ENCODE data around the gene SYCP2.
"Not testable (repeated sequence)": the region's sequence is repeated elsewhere in the genome, so short reads cannot be mapped to it uniquely, and the experiment has no call there.

Gene SYCP2, protein sequence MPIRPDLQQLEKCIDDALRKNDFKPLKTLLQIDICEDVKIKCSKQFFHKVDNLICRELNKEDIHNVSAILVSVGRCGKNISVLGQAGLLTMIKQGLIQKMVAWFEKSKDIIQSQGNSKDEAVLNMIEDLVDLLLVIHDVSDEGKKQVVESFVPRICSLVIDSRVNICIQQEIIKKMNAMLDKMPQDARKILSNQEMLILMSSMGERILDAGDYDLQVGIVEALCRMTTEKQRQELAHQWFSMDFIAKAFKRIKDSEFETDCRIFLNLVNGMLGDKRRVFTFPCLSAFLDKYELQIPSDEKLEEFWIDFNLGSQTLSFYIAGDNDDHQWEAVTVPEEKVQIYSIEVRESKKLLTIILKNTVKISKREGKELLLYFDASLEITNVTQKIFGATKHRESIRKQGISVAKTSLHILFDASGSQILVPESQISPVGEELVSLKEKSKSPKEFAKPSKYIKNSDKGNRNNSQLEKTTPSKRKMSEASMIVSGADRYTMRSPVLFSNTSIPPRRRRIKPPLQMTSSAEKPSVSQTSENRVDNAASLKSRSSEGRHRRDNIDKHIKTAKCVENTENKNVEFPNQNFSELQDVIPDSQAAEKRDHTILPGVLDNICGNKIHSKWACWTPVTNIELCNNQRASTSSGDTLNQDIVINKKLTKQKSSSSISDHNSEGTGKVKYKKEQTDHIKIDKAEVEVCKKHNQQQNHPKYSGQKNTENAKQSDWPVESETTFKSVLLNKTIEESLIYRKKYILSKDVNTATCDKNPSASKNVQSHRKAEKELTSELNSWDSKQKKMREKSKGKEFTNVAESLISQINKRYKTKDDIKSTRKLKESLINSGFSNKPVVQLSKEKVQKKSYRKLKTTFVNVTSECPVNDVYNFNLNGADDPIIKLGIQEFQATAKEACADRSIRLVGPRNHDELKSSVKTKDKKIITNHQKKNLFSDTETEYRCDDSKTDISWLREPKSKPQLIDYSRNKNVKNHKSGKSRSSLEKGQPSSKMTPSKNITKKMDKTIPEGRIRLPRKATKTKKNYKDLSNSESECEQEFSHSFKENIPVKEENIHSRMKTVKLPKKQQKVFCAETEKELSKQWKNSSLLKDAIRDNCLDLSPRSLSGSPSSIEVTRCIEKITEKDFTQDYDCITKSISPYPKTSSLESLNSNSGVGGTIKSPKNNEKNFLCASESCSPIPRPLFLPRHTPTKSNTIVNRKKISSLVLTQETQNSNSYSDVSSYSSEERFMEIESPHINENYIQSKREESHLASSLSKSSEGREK (N-terminal part only)
- 11.9 to 18.8 (median 14.5) reads per million in 4 donors for total RNA-seq

DNA sequence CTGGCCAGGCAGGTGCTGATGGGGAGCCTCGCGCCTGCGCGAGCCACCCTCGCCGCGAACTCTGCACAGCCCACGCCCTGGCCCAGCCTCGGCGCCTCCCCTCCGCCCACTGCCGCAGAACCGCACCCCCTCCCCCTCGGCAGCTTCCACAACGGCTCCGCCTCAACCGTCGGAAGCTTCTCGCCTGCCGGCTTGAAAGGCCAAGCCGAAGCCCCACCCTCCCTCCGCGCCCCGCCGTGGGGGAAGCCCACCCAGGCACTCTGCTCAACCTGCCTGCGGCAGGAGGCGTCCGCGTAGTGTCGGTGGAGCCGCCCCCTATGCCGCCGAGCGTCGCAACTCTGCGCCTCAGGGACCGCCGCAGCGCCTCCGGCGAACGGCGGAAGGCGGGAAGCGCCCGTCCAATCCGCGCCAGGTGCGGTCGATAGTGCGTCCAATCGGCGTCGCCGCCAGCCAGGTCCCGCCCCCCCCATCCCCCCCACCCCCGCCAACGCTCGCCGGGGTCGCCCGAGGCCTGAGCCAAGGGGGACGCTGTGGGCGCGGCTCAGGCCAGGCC lies at the start of gene SYCP2:
TSS of gene SYCP2 (minus strand) at position 342 of the 553 bp plus-strand sequence. CDS start 11,224 bp downstream, outside the sequence.
- peak; percentile 44 to 73 (median 59) for DNase-seq

DNA sequence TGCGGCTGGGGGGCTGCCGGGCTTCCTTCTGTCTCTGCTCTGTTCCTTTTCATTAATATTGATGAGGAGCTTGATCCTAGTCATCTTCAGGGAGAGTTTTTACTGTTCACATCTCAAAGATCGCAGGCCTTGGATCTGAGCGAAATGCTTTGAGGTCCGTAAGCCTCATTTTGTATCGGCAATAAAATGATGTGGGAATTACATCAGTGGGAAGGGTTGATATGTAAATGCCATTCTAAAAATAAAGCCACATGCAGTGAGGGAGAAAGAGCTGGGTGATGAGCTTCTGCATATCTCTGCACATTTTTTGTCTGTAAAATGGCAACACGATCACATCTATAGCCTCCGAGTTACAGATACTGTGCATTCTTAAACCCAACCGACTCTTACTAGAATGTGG lies 49.6 kb upstream of the SYCP2 start:
- no peak for DNase-seq

DNA sequence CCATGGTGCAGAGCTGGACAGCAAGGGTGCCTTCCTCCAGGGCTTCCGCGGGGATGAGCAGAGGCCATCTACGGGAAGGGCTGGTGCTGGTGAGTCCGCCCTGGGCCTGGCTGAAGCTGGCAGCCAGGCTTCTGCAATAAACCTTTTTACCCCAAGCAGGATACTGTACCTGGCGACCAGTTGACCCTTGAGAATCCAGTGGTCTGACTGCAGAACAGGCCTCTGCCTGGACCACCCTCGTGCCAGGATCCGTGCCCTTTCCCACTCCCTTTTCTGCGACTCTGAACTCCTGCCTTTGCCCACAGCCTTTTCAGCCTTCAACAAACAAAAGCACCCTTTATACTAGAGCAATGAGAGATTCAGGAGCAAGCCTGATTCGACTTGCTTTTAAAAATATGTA lies 43.6 kb upstream of the SYCP2 start:
- DNase-seq, result no peak

DNA sequence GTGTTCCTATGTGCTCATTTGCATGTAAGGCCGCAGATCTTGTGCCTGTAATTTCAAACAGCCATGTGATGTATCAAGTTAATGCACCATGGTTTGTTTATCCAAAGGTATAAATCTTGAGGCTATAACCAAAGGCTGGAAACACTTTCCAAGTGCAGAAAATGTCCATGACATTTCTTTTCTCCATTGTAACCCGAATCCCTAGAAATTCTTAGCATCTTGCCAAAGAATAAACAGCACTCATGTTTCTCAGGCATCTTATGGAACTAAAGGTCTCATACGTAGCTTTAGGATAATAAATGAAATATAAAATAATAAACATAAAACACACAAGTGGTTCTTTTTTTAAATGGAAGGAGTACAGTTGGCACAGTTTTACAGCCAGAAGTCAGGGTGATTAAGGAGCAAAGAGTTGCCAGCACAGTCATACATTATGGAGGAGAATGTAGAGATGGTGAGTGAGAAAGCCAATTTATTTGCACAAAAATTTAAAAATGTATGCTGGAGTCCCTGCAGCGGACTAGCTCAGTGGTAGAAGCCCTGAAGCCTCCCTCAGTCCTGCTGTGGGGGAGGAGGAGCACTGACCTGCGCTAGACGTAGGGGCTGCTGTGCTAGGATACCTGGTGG lies 42.8 kb upstream of the SYCP2 start:
- DNase-seq, result no peak

DNA sequence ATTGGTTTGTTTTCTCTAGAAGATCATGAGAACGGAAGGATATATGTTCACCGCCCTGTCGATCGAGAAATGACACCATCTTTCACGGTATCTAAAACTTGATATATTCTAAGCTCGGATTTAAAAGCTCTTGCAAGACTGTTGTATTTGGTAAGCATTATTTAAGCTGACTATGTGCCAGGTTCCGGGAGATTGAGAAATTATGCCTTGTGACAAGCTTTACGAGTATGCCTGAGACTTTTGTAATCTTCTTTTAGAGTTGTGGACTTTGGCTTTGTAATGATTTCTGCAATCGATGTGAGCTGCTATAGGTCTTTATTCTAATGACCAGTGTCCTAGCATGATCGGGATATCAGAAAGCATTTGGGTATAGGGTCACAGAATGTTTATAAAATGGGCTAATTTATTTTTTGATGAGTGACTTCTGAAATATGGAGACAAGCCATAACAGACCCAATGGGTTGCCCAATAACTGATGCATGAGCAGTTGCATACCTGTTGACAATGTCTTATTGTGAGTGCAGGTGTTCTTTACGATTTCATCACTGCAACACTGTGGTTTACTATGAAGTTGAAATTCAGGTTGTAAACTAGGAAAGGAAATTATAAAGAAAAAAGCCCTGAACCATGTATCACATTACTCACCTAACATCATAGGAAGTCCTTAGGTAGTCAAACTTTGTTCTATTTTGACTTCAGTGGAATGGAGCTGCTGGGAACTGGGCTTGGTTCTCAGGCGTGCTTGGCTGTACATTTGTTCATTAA lies 38.8 kb upstream of the SYCP2 start:
- no peak for DNase-seq

DNA sequence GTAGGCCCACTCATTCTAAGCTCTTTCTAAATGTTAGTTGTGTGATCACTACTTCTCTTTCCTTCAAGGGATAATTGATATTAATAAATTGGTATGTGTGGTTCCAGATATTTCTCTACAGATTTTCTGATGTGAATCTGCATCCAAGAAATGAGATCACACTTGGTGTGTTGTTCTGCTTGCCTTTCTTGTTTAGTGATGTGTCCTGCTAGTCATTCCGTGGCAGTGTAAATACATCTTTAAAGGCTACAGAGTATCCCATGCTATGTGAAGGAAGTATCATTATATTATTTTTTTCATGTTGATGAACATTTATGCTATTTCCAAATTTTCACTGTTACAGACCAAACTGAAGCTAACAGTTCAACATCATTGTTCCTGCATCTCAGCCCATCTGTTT lies 38.0 kb upstream of the SYCP2 start:
- no peak for DNase-seq

DNA sequence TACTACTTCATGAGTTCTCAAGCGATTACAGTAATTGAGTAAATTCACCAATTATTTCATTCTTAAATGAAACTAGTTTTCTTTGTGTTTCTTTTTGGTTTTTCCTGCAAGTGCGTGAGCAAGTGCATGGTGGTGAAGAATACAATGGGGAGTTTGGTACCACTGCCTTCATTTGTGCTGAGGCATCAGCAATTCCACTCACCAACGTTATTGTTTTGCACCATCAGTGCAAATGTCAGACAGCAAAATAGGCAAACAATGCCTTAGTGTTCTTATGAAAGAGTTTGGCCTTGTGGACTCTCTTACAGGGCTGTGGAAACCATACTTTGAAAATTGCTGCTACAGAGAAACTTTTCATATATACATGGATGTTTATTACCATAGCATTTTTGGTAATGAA lies 33.0 kb upstream of the SYCP2 start:
- DNase-seq, result no peak

DNA sequence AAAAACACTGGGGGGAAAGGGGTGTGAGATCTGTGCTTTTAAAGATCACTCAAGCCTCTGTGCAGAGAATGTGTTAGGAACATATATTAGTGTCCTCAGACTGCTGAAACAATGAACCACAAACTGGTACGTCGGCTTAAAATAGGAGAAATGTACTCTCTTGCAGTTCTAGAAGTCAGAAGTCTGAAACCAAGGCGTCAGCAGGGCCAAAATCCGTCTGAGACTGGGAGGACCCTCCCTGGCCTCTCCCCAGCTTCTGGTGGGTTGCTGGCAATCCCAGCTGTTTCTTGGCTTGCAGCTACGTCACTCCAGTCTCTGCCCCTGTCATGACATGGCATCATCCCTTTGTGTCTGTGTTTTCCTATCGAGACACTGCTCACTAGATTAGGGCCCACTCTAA lies 28.7 kb upstream of the SYCP2 start:
- no peak for DNase-seq

DNA sequence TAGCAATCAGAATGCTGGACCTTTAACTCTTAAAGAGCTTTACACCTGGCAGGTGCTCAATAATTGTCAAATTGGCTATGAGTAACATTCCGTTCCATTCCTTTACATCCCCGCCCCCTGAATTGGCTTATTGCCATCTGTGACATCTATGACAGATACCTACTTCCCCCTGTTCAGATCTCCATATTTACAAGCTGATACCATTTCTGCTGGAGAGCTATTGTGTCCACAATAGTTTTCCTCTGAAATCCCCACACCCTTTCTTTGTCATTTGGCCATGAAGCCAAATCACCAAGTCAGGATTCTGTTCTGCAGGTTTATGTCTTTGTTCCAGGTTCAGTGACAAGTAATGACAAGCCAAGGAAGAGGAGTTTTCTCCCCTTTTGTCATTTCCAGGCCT lies 28.0 kb upstream of the SYCP2 start:
- DNase-seq, result no peak

DNA sequence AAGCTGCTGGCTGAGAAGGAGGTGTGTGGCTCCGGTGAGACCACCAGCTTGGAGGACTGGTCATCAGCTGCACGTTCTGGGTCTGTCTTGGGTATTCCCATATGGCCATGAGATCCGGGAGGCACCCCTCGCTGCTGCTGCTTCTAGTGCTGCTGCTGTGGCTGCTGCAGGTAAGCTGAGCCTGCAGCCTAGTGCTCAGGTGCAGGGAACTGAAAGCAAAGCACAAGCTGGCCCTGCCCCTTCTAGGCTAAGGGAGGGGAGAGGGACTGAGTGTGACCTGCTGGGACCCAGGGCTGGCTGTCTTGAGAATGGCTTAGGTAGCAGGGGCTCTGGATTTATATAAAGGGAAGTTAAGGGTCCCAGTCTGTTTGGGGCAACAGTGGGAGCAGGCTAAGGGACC lies 25.2 kb upstream of the SYCP2 start:
- no peak for DNase-seq

DNA sequence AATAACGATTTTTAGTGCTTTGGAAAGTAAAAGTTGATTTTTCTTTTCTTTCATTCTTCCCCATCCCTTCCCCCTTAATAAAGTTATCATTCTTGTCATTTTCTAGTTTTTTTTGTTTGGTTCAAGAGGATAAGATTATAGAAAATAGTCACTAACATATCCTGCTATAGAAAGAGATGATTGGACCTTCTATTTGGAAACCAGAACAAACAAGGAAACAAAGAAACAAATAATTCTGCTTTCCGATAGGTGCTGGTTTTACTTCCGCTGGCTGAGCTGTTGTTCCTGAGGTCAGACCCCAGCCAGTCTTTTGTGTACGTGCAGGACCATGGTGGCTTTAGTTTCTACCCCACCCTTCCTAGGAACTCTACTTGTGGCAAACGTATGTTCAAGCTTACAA lies 24.7 kb upstream of the SYCP2 start, which contains the start of gene CDH26:
TSS of gene CDH26 (plus strand) at position 301 of the 400 bp plus-strand sequence. CDS start 304 bp downstream, outside the sequence.
- DNase-seq, result no peak

DNA sequence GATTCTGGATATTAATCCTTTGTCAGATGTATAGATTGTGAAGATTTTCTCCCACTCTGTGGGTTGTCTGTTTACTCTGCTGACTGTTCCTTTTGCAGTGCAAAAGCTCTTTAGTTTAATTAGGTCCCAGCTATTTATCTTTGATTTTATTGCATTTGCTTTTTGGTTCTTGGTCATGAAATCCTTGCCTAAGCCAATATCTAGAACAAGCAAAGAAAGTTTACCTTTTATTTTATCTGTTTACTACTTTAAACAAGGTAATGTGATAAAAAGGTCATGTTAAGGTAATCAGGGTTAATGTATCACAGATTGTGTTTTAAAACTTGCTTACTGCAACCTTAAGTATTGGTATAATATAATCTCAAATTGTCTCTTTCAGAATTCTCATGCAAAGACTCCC lies 24.1 kb upstream of the SYCP2 start:
- not testable (repeated sequence) for DNase-seq

DNA sequence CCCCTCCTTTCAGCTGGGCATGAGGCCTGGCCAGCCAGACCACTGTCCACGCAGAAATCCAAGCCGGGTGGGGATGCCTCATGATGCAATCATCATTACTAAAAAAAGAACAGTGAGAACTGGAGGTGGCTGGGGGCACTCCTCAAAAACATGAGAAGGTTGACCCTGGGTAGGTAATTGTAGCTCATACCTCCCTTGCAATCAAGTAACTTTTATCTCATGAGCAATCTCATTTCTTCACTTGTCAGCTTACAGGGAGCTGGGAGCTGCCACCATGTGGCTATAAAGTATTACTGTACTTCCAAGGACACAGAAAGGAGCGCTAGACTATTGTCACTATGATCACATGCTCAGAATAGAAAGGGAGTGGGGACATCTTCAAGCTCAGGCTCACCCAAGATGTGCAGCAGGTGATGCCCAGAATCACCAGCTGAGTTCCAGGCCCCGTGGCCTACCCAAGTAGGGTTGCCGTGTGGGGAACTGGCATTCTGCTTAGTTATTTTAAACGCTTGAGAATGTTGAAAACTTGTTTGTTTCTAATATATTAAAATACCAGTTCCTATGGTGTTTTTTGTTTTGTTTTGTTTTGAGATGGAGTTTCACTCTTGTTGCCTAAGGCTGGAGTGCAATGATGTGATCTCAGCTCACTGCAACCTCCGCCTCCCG lies 21.8 kb upstream of the SYCP2 start:
- DNase-seq, result no peak

DNA sequence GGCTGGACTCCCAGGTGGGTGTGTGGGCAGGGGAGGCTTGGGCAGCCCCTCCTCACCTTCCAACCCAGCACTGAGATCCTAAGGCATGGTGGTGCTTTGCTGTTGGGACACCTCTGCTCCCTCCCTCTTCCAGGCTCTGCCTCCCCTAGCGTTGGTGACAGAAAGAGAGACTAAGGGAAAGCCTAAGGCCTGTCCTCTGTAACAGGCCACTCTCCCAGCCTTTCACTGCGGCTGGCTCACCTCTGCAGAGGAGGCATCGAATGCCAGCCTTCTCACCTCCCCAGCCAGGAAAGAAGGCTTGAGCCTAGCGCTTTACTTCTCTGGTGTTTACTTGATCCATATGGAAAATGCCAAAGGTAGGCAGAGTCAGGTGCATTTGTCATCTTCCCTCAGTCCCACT lies 21.3 kb upstream of the SYCP2 start:
- DNase-seq, result no peak

DNA sequence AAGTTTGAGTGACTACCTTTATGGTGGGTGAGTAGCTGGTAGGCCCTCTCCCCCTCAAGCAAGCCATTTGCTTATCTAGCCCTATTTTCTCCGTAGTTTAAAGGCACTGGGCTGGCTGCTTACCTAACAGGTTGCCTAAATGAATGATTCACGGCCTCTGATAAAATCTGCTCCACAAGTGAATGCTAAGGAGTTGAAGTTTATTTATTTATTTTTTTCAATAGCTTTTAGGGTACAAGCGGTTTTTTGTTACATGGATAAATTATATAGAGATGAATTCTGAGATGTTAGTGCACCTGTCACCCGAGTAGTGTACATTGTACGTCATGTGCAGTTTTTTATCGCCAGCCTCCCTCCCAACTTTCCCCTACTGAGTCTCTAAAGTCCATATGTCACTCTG lies 16.5 kb upstream of the SYCP2 start:
- no peak for DNase-seq

DNA sequence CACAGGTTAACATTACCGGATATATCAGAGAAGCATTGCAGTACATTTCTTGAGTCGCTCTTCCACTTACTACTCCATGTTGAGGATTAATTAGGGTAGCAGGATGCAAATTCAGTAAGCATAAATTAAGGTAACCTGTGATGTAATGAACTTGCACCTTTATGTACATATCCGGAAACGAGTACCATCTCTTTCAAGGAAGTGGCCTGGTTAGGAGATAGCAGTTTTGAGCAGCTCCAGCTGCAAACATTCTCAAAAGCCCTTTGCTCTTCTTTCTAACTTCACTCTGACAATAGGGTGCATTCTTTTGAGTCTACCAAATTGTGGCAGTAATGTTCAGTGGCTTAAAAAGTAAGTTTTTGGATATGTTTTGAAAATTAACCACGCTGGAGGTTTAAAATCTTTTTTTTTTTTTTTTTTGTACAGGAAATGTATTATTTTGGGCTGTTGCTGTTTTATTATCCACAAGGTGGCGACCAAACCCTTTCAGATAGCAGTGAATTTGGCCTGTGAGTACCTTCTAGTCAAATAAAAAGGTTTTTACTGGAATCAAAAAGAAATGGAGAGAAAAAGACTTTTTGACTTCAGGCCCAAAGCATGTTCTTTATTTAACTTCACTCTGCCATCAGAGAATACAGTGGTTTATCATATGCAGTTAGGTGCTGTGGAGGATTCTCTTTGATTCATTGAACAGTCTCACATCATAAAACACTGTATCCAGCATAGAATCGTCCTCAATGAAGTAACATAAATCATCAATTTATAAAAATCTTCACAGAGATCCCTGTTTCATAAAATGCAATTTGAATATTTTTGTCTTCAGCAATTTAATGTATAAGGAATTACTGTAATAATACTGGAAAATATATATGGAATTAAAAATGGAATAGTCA lies 15.6 kb upstream of the SYCP2 start:
- peak in 3 of 5 donors; percentile 21 to 70 (median 40) for DNase-seq

DNA sequence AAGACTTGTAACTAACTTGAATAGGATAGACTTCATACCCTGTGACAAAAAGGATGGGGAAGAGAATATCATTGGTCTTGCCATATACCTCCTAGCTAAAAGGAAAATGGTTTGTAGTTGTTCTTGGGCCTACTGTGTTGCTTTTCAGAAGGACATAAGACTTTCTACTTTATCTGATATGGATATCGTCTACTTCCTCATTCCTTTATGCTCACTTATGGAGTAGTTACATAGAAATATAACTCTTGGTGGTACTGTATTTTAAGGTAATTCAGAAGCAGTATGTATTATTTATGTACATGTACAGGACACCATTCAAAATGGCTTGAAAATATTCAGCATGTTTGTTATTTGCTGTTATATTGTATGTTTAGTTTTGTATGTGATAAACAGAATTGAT lies 14.8 kb upstream of the SYCP2 start:
- DNase-seq, result no peak

DNA sequence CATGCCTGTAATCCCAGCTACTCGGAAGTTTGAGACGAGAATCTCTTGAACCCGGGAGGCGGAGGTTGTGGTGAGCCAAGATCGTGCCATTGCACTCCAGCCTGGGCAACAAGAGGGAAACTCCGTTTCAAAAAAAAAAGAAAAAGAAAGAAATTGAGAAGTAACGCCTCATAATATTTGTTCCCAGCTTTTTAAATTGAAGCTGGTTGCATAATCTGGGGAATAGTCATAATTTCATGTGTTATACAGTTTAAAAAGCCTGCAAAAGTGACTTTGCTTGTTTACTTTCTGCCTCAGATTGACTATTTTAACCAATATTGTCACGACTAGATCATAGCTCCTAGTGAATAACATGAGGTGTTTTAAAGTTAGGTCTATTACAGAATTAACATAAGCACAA lies 13.9 kb upstream of the SYCP2 start:
- no peak for DNase-seq

DNA sequence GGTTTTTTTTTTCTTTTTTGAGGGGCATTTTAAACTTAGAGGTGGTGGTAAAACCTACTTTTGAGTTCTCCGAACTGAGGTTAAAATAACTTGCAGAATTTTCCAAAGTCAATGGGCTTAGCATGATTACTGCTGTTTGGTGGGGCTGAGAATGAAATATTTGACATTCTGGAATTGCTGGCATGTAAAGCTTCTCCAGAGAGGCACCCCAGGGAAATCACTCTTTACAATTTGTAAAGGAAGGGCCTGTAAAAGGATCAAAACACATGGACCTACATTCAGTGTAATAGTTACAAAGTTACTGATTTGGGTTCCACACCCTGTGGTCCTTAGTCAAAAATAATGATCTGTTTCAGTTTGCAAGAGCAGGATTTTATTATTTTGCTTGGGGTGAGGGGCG lies 12.3 kb upstream of the SYCP2 start:
- DNase-seq, result no peak

DNA sequence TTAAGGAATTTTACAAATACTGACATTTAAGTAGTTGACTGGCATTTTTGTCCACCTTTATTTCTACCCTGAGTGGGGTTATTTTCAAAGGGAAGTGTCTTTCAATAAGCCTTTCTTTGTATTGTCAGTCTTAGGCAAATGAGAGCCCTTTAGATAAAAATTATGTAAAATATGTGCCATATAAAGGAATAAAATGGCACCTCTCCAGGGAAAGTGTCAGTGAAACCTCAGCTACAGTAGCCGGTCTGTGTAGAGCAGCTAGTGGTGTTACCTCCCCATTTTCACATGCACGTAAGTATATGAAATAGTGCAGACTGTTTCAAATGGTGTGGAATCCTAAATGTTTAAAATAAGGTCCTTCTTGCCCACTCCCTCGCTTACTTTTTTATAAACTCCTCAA lies 11.7 kb upstream of the SYCP2 start:
- DNase-seq, result no peak

Data from T-helper 1 cell (primary cell).